Osteoblast (primary cell): Measurements from ENCODE around the gene HCAR2. TPM values are rescaled to one million over a fixed set of nuclear protein-coding genes. Genes with fewer than 3 reads are reported as not detected.

ENCODE experiments used
- DNase-seq: peaks from one replicate; pipeline ENCODE4 v3.0.0; 2011; ENCODE audit warnings: low spot score, mixed read lengths; ENCODE audit not compliant: insufficient read length; ENCODE audit errors: missing footprints
- H2AFZ ChIP-seq: 2 replicates; pipeline ENCODE4 v1.6.0; 2011; ENCODE audit warnings: mild to moderate bottlenecking, low read length
- H3K27ac ChIP-seq: 2 replicates; pipeline ENCODE4 v1.5.1; 2011; ENCODE audit warnings: mild to moderate bottlenecking, low read depth, low read length, moderate library complexity
- H3K27me3 ChIP-seq: 2 replicates; pipeline ENCODE4 v1.6.0; 2012; ENCODE audit warnings: mild to moderate bottlenecking, control low read depth, inconsistent platforms, low read length, moderate library complexity; ENCODE audit not compliant: insufficient read depth
- H3K36me3 ChIP-seq: 2 replicates; pipeline ENCODE4 v1.5.1; 2011; ENCODE audit warnings: mild to moderate bottlenecking, low read length, control low read depth, moderate library complexity; ENCODE audit not compliant: insufficient read depth
- H3K4me1 ChIP-seq: 2 replicates; pipeline ENCODE4 v1.5.1; 2011; ENCODE audit warnings: mild to moderate bottlenecking, low read length, control low read depth, moderate library complexity; ENCODE audit not compliant: insufficient read depth
- H3K4me2 ChIP-seq: 2 replicates; pipeline ENCODE4 v1.6.0; 2011; ENCODE audit warnings: mild to moderate bottlenecking, low read length; ENCODE audit not compliant: insufficient read depth
- H3K4me3 ChIP-seq: fragments of 200-600 bp; sonication (generic); 3 replicates; pipeline ENCODE4 v1.5.1; 2012; ENCODE audit warnings: mild to moderate bottlenecking, low read length, inconsistent platforms; ENCODE audit not compliant: insufficient read depth
- H3K79me2 ChIP-seq: 2 replicates; pipeline ENCODE4 v1.6.0; 2012; ENCODE audit warnings: mild to moderate bottlenecking, low read length, control low read depth, inconsistent platforms; ENCODE audit not compliant: insufficient read depth
- H3K9me3 ChIP-seq: 2 replicates; pipeline ENCODE4 v1.5.1; 2011; ENCODE audit warnings: low read depth, low read length, control low read depth
- H4K20me1 ChIP-seq: 2 replicates; pipeline ENCODE4 v1.6.0; 2012; ENCODE audit warnings: mild to moderate bottlenecking, low read length, control low read depth; ENCODE audit not compliant: insufficient read depth
- CTCF ChIP-seq: IDR thresholded peaks from 2 replicates; pipeline ENCODE4 v1.5.1; 2011; ENCODE audit warnings: mild to moderate bottlenecking, low read depth, low read length, moderate library complexity; ENCODE audit errors: extremely low read depth
- total RNA-seq: library from RNA; depleted of rRNA; stranded (reverse); fragments of >200 nt; gene quantifications from 2 replicates; pipeline ENCODE4 v1.2.3, GENCODE V29; 2012

Gene HCAR2
- total RNA-seq, 1 donor, result not detected

GRCh38 chr12:122732611-122733010 lies 29.5 kb upstream of the HCAR2 start:
- no peaks in the 10 kb centered on the region for H3K36me3 ChIP-seq
- TF ChIP-seq CTCF, result no peak
- H3K4me2 ChIP-seq, result no peak overlapping the region

GRCh38 chr12:122732170-122732569 lies 29.0 kb upstream of the HCAR2 start:
- Histone ChIP-seq H3K4me3 (no peak overlapping the region), H3K36me3 (no peaks in the 10 kb centered on the region), H3K27ac (no peak overlapping the region), H3K79me2 (no peaks in the 10 kb centered on the region), H4K20me1 (no peaks in the 10 kb centered on the region), H2AFZ (no peak overlapping the region), H3K9me3 (no peaks in the 10 kb centered on the region), H3K27me3 (no peaks in the 10 kb centered on the region), H3K4me2 (no peak overlapping the region), H3K4me1 (peaks cover 10% of the 10 kb centered on the region)
- no peak for DNase-seq
- no peak for TF ChIP-seq CTCF

More at GRCh38 chr12:122732611-122733010, 29.5 kb upstream of the HCAR2 start:
- no peak overlapping the region for H3K4me3 ChIP-seq
- H3K27ac ChIP-seq, result no peak overlapping the region
- H2AFZ ChIP-seq, result no peak overlapping the region
- H3K9me3 ChIP-seq, result no peaks in the 10 kb centered on the region
- no peaks in the 10 kb centered on the region for H3K27me3 ChIP-seq
- no peaks in the 10 kb centered on the region for H3K79me2 ChIP-seq
- DNase-seq, result no peak
- H4K20me1 ChIP-seq, result no peaks in the 10 kb centered on the region
- H3K4me1 ChIP-seq, result peaks cover 10% of the 10 kb centered on the region

- Histone ChIP-seq H3K4me3 (peak within 1 kb of the TSS; percentile 70), H3K27ac (peak within 1 kb of the TSS; percentile 9), H3K36me3 (no peaks in the 10 kb centered on the region), H3K9me3 (no peaks in the 10 kb centered on the region), H4K20me1 (no peaks in the 10 kb centered on the region), H3K27me3 (no peaks in the 10 kb centered on the region), H3K4me2 (peak within 1 kb of the TSS; percentile 90), H3K4me1 (peaks cover 10% of the 10 kb centered on the region), H3K79me2 (no peaks in the 10 kb centered on the region), H2AFZ (peak within 1 kb of the TSS; percentile 96)
- TF ChIP-seq CTCF, result no peak
- peak; percentile 90 for DNase-seq
Measured at GRCh38 chr12:122730215-122731014, 27.3 kb upstream of the HCAR2 start, which contains the start of gene HCAR1. TSS of gene HCAR1 (minus strand) at chr12:122730844. CDS start at chr12:122730339, 505 bp downstream.

- Histone ChIP-seq H2AFZ (peak overlapping the region; percentile 96), H3K27ac (no peak overlapping the region), H3K9me3 (no peaks in the 10 kb centered on the region), H3K4me1 (peaks cover 10% of the 10 kb centered on the region), H3K79me2 (no peaks in the 10 kb centered on the region), H4K20me1 (no peaks in the 10 kb centered on the region), H3K36me3 (no peaks in the 10 kb centered on the region), H3K4me3 (peak overlapping the region; percentile 70), H3K27me3 (no peaks in the 10 kb centered on the region), H3K4me2 (peak overlapping the region; percentile 90)
- DNase-seq, result no peak
- no peak for TF ChIP-seq CTCF
Measured at GRCh38 chr12:122729583-122730214, 26.5 kb upstream of the HCAR2 start.
